PC-9 (cell line): ENCODE results near the gene EBP. TPM values are rescaled to one million over a fixed set of nuclear protein-coding genes. Genes with fewer than 3 reads are reported as not detected.

Experiments used
- BruUV-seq: library from RNA; stranded (reverse); fragments of 400-500 nt; replicated peaks from 2 replicates; lab custom pipeline; 2021; lab: Mats Ljungman, UMichigan
- CTCF ChIA-PET: fragments of 300-600 bp; sonication (Branson Sonifier 250); formaldehyde crosslinking; loops from one replicate; lab custom pipeline; 2022; ENCODE audit warnings: antibody characterized with exemption; lab: Charles Lee
- POLR2A ChIA-PET: fragments of 300-600 bp; sonication (Branson Sonifier 250); formaldehyde crosslinking; loops from one replicate; lab custom pipeline; 2022; ENCODE audit warnings: antibody characterized with exemption; ENCODE audit not compliant: unreplicated experiment; lab: Charles Lee
- DNase-seq, 2 experiments: peaks; one replicate each; pipeline versions ENCODE4 v3.0.0 to v3.0.0-alpha.2; 2015 to 2022; ENCODE audit warnings: mixed read lengths in 1 of 2
- H2AFZ ChIP-seq: fragments of 200-600 bp; sonication (generic); 2 replicates; pipeline ENCODE4 v1.8.1; 2017; ENCODE audit warnings: antibody characterized with exemption
- H3F3A ChIP-seq: fragments of 200-600 bp; sonication (generic); 2 replicates; pipeline ENCODE4 v1.8.1; 2017; ENCODE audit warnings: antibody characterized with exemption, mild to moderate bottlenecking, low read depth; ENCODE audit not compliant: insufficient read depth
- H3K27ac ChIP-seq: fragments of 200-600 bp; sonication (generic); 2 replicates; pipeline ENCODE4 v1.6.1; 2016; ENCODE audit warnings: mixed run types
- H3K27me3 ChIP-seq: fragments of 200-600 bp; sonication (generic); 2 replicates; pipeline ENCODE4 v1.6.1; 2016; ENCODE audit warnings: low read depth, mixed run types; ENCODE audit not compliant: insufficient read depth
- H3K36me3 ChIP-seq: fragments of 200-600 bp; sonication (generic); 2 replicates; pipeline ENCODE4 v1.6.1; 2016; ENCODE audit warnings: low read depth, mixed run types
- H3K4me1 ChIP-seq: fragments of 200-600 bp; sonication (generic); replicated peaks from 2 replicates; pipeline ENCODE4 v1.6.1; 2016; ENCODE audit warnings: mixed run types; ENCODE audit not compliant: insufficient read depth
- H3K4me2 ChIP-seq: fragments of 200-600 bp; sonication (generic); 2 replicates; pipeline ENCODE4 v1.6.1; 2017; ENCODE audit warnings: mixed run types
- H3K4me3 ChIP-seq: fragments of 200-600 bp; sonication (generic); 2 replicates; pipeline ENCODE4 v1.6.1; 2016; ENCODE audit warnings: mixed run types
- H3K79me2 ChIP-seq: fragments of 200-600 bp; sonication (generic); 2 replicates; pipeline ENCODE4 v1.6.1; 2017; ENCODE audit warnings: low read depth, mixed run types
- H3K9me2 ChIP-seq: fragments of 200-600 bp; sonication (generic); 2 replicates; pipeline ENCODE4 v1.8.1; 2017; ENCODE audit warnings: mild to moderate bottlenecking; ENCODE audit not compliant: insufficient read depth
- H3K9me3 ChIP-seq: fragments of 200-600 bp; sonication (generic); 2 replicates; pipeline ENCODE4 v1.8.1; 2016; ENCODE audit warnings: low read depth; ENCODE audit not compliant: insufficient read depth
- H4K20me1 ChIP-seq: fragments of 200-600 bp; sonication (generic); 2 replicates; pipeline ENCODE4 v1.8.1; 2017; ENCODE audit not compliant: insufficient read depth
- CTCF ChIP-seq: fragments of 200-600 bp; sonication (generic); conservative IDR thresholded peaks from 2 replicates; pipeline ENCODE4 v1.6.1; 2017; ENCODE audit warnings: mixed run types, antibody characterized with exemption, mild to moderate bottlenecking, moderate library complexity
- EZH2 ChIP-seq: fragments of 200-600 bp; sonication (generic); IDR thresholded peaks from 2 replicates; pipeline ENCODE4 v1.8.0; 2017; ENCODE audit warnings: antibody characterized with exemption, low read depth
- intact Hi-C: fragments of 100-400 bp; cut with micrococcal nuclease; formaldehyde crosslinking; loops from one replicate; pipeline ENCODE4 v1.10.0; 2022; ENCODE audit not compliant: unreplicated experiment
- total RNA-seq: library from RNA; stranded (reverse); gene quantifications from 2 replicates; pipeline ENCODE4 v1.2.3, GENCODE V29; 2021

The EBP gene
- total RNA-seq, 1 experiment from 2014 or later = 113 TPM

DNA sequence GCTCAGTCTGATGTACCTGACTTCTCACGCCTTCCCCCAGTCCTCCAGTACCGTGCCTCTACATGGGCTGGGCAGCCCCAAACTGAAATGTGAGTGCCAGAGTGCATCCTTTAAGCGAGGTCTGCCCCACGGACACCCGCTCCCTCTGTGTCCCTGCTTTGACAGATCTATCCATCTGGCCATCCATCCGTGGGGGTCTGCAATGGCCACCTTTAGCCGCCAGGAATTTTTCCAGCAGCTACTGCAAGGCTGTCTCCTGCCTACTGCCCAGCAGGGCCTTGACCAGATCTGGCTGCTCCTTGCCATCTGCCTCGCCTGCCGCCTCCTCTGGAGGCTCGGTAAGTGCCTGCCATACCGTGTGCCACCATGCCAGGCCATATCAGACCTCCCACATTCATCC is 12.0 kb upstream of the EBP start:
- Histone ChIP-seq H3K9me2 (no peaks in the 10 kb centered on the region), H3F3A (no peaks in the 10 kb centered on the region), H3K4me2 (peak overlapping the region; percentile 64), H3K9me3 (no peaks in the 10 kb centered on the region), H3K79me2 (no peaks in the 10 kb centered on the region), H3K4me1 (no peaks in the 10 kb centered on the region), H3K27ac (no peak overlapping the region), H2AFZ (no peak overlapping the region), H3K27me3 (no peaks in the 10 kb centered on the region), H3K36me3 (no peaks in the 10 kb centered on the region), H4K20me1 (no peaks in the 10 kb centered on the region), H3K4me3 (peak overlapping the region; percentile 56)
- no peak for DNase-seq
- ChIA-PET CTCF (no interaction called here), POLR2A (no interaction called here)
- BruUV-seq = no TSS peak
- intact Hi-C loops = loop anchor here (1.0 to 2.0 kb wide), 2 partner anchors 22 to 427 kb away; no protein-coding TSS in a partner anchor
- no peak for TF ChIP-seq EZH2
- no peak for TF ChIP-seq CTCF

GRCh38 chrX:48511560-48511959 is 10.0 kb upstream of the EBP start:
- no TSS peak for BruUV-seq
- Histone ChIP-seq H3K4me3 (no peak overlapping the region), H3K9me3 (no peaks in the 10 kb centered on the region), H3K27me3 (no peaks in the 10 kb centered on the region), H3K4me1 (no peaks in the 10 kb centered on the region), H4K20me1 (no peaks in the 10 kb centered on the region), H3K79me2 (no peaks in the 10 kb centered on the region), H3K9me2 (no peaks in the 10 kb centered on the region), H3K27ac (no peak overlapping the region), H3K36me3 (no peaks in the 10 kb centered on the region), H3F3A (no peaks in the 10 kb centered on the region), H3K4me2 (no peak overlapping the region), H2AFZ (no peak overlapping the region)
- DNase-seq = no peak
- TF ChIP-seq EZH2 (no peak), CTCF (peak; percentile 36; the same call in 1 of the 2 replicates)
- CTCF ChIA-PET = no interaction called here
- POLR2A ChIA-PET = no interaction called here
- intact Hi-C loops = loop anchor here (2.0 kb wide), 1 partner anchor 429 kb away; no protein-coding TSS in a partner anchor

DNA sequence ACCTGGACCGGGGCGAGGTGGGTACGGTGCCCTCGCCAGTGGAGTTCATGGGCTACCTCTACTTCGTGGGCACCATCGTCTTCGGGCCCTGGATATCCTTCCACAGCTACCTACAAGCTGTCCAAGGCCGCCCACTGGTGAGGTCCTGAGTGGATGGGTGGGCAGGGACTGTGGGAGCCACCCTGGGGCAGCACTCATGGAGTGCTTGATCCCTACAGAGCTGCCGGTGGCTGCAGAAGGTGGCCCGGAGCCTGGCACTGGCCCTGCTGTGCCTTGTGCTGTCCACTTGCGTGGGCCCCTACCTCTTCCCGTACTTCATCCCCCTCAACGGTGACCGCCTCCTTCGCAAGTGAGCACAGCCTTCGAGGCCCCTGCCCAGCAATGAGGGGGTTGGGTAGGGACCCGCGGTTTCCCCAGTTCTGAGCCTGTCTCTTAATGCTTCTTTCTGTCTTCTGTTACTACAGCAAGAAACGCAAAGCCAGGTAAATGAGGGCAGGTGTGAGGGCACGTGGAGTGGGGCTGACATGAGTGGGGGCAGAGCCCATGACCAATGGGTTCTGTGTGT is 9.2 kb upstream of the EBP start:
- no peaks in the 10 kb centered on the region for H3F3A ChIP-seq
- no peak overlapping the region for H3K4me3 ChIP-seq
- no peak for DNase-seq
- no peaks in the 10 kb centered on the region for H3K36me3 ChIP-seq
- no peaks in the 10 kb centered on the region for H3K27me3 ChIP-seq
- BruUV-seq = no TSS peak
- CTCF ChIA-PET = no interaction called here
- H4K20me1 ChIP-seq = no peaks in the 10 kb centered on the region
- no peak overlapping the region for H2AFZ ChIP-seq
- no peaks in the 10 kb centered on the region for H3K4me1 ChIP-seq
- H3K27ac ChIP-seq = no peak overlapping the region
- TF ChIP-seq CTCF = no peak
- TF ChIP-seq EZH2 = no peak
- POLR2A ChIA-PET = no interaction called here
- intact Hi-C loops = no loop called here
- no peaks in the 10 kb centered on the region for H3K9me3 ChIP-seq
- H3K79me2 ChIP-seq = no peaks in the 10 kb centered on the region
- no peaks in the 10 kb centered on the region for H3K9me2 ChIP-seq
- H3K4me2 ChIP-seq = no peak overlapping the region
